Right lobe of liver (tissue), 6 donors: ENCODE results near the gene AK9. TPM values are rescaled to one million over a fixed set of nuclear protein-coding genes. Genes with fewer than 3 reads are reported as not detected.

Experiments
- ATAC-seq, 4 donors: fragments of 200-7000 bp; cut with Tn5 transposase; one replicate each; pipeline ENCODE4 v1.9.1; 2020; ENCODE audit warnings: mild to moderate bottlenecking in 4 of 4, moderate library complexity in 4 of 4
- DNase-seq, 3 donors: peaks; one replicate each; pipeline ENCODE4 v3.0.0-alpha.2; 2020
- H3K27ac ChIP-seq, 3 donors: fragments of 200-600 bp; one replicate each; pipeline ENCODE4 v1.8.0; 2022
- H3K27me3 ChIP-seq, 2 donors: fragments of 200-600 bp; one replicate each; pipeline ENCODE4 v1.8.0; 2022
- H3K36me3 ChIP-seq, 4 donors: fragments of 200-600 bp; sonication (generic) in 1 of 4; one replicate each; pipeline versions ENCODE4 v1.5.1 to v1.8.0; 2017 to 2022; ENCODE audit warnings: control low read depth in 1 of 4
- H3K4me1 ChIP-seq, 4 donors: fragments of 200-600 bp; sonication (generic) in 1 of 4; one replicate each; pipeline versions ENCODE4 v1.5.1 to v1.8.0; 2017 to 2022; ENCODE audit warnings: control low read depth in 1 of 4
- H3K4me3 ChIP-seq, 3 donors: fragments of 200-600 bp; one replicate each; pipeline ENCODE4 v1.8.0; 2022
- H3K9me3 ChIP-seq, 4 donors: fragments of 200-600 bp; sonication (generic) in 1 of 4; one replicate each; pipeline versions ENCODE4 v1.5.1 to v1.8.0; 2017 to 2022; ENCODE audit warnings: control low read depth in 1 of 4
- POLR2A ChIP-seq: fragments of 450-650 bp; IDR thresholded peaks from one replicate; pipeline ENCODE4 v1.6.1; 2017; ENCODE audit warnings: antibody characterized with exemption, mild to moderate bottlenecking
- WGBS: methylation state at CpG from one replicate; pipeline ENCODE4 v1.1.6; 2018; ENCODE audit warnings: low coverage, low lambda C conversion rate; ENCODE audit not compliant: insufficient coverage; ENCODE audit errors: missing lambda C conversion rate; 5-methylcytosine and 5-hydroxymethylcytosine counted together
- intact Hi-C, 2 donors: fragments of 100-400 bp; cut with DNase I; formaldehyde crosslinking; loops; one replicate each; pipeline versions ENCODE4 v1.11.2 to v1.14.1; 2022
- total RNA-seq, 6 experiments: library from RNA; depleted of rRNA in 2 of 6; stranded (reverse); fragments of >200 nt in 2 of 6; fragmentation: NEBNext Ultra II Directional in 3 of 6; extraction: Animal tissue kit (Norgen Biotek cat#: 25700) in 3 of 6; gene quantifications; one replicate each; pipeline versions ENCODE4 v1.1.0 to v1.2.4, GENCODE V29; 2016 to 2023
- TF ChIP-seq, protein P1 (sequence below), 4 donors: fragments of 200-600 bp in 3 of 4; fragments of 450-650 bp in 1 of 4; IDR thresholded peaks; one replicate each; pipeline versions ENCODE4 v1.5.1 to v1.8.0; 2016 to 2022; ENCODE audit warnings: antibody characterized with exemption in 4 of 4, mild to moderate bottlenecking in 2 of 4
- donor health status: DM: no; HTN: yes; CAD: no.
- donor health status: DM: no; HTN: no; CAD: no.
- donor health status: DM: no; HTN: no; CAD: no.
- donor health status: DM: no; HTN: yes; CAD: no.
- donor health status: DM: no; HTN: yes; CAD: no.

AK9 gene
- total RNA-seq, 6 experiments from 2014 or later, result 1.5 to 3.9 (median 2.5) TPM

DNA sequence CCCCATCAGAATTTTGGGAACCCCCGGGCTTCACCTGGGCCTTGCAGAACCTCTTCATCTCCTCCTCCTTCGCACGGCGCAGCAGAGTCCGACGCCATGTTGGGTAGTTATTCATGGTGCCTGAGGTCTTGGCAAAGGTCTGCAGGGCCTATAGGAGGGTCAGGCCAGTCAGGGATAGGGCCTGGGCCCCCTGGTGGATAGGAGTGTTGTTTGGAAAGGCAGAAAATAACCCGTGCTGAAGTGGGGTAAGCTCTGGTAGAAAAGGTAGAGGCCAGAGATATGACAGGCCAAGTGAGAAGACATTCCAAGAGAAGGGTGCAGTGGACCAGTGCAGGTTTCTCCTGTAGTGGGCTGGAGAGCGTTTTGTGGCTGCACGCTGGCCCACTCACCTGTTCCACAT lies 245.6 kb downstream of the AK9 start:
- 89% methylated on average over 6 of the region's 9 CpGs for WGBS
- H3K9me3 ChIP-seq, result no peaks in the 10 kb centered on the region
- H3K4me1 ChIP-seq, result no peaks in the 10 kb centered on the region
- no peak for DNase-seq
- no peaks in the 10 kb centered on the region for H3K27me3 ChIP-seq
- H3K27ac ChIP-seq, result no peak overlapping the region
- H3K4me3 ChIP-seq, result no peak overlapping the region
- TF ChIP-seq, protein P1, sequence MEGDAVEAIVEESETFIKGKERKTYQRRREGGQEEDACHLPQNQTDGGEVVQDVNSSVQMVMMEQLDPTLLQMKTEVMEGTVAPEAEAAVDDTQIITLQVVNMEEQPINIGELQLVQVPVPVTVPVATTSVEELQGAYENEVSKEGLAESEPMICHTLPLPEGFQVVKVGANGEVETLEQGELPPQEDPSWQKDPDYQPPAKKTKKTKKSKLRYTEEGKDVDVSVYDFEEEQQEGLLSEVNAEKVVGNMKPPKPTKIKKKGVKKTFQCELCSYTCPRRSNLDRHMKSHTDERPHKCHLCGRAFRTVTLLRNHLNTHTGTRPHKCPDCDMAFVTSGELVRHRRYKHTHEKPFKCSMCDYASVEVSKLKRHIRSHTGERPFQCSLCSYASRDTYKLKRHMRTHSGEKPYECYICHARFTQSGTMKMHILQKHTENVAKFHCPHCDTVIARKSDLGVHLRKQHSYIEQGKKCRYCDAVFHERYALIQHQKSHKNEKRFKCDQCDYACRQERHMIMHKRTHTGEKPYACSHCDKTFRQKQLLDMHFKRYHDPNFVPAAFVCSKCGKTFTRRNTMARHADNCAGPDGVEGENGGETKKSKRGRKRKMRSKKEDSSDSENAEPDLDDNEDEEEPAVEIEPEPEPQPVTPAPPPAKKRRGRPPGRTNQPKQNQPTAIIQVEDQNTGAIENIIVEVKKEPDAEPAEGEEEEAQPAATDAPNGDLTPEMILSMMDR (IDR thresholded peaks at IDR 0.05), result no peak
- TF ChIP-seq POLR2A, result no peak
- intact Hi-C loops, result no loop called here
- H3K36me3 ChIP-seq, result no peaks in the 10 kb centered on the region
- ATAC-seq, result no peak

DNA sequence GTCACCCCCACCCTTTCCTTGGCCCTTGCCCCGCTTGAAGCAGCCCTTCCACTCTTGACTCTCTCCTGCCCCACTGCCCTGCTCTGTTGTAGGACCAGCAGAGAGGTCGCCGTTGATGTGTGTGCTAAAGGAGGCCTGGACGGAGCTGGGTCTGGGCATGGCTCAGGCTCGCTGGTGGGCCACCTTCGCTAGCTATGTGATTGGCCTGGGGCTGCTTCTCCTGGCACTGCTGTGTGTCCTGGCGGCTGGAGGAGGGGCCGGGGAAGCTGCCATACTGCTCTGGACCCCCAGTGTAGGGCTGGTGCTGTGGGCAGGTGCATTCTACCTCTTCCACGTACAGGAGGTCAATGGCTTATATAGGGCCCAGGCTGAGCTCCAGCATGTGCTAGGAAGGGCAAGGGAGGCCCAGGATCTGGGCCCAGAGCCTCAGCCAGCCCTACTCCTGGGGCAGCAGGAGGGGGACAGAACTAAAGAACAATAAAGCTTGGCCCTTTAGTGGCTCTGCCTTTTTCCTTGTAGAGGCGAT lies 247.5 kb downstream of the AK9 start:
- DNase-seq (no peak), ATAC-seq (no peak)
- H3K27ac ChIP-seq, result no peak overlapping the region
- H3K36me3 ChIP-seq, result no peaks in the 10 kb centered on the region
- H3K27me3 ChIP-seq, result no peaks in the 10 kb centered on the region
- H3K9me3 ChIP-seq, result no peaks in the 10 kb centered on the region
- H3K4me3 ChIP-seq, result no peak overlapping the region
- H3K4me1 ChIP-seq, result peaks cover 0 to 6% (median 0%) of the 10 kb centered on the region in 4 donors
- WGBS, result 88% methylated on average over 1 of the region's 10 CpGs
- intact Hi-C loops, result no loop called here
- TF ChIP-seq POLR2A, result no peak
- TF ChIP-seq, protein P1 (IDR thresholded peaks at IDR 0.05), result no peak

Other genes with a start within 250 kb of the AK9 start
- gene MICAL1, start 235.4 kb downstream of the AK9 start, total RNA-seq, result 10 to 100 TPM in 2 of 6 experiments, 1 to 10 TPM in 4; 1.4 to 11.7 (median 5.2) TPM
- 1 to 10 TPM; 2.4 to 3.6 (median 2.7) TPM for gene ZBTB24, start 208.0 kb downstream of the AK9 start, total RNA-seq
- 1 to 10 TPM; 4.0 to 7.7 (median 6.4) TPM for gene FIG4, start 94 bp upstream of the AK9 start, total RNA-seq